Astrocyte of the cerebellum (primary cell): ENCODE data around the gene NT5DC4.
A peak's percentile ranks its signal among the peaks of the same experiment; 100 is the strongest.

Experiments
- DNase-seq: peaks from one replicate; pipeline ENCODE4 v3.0.0-alpha.2; 2011; ENCODE audit warnings: low read depth
- H3K4me3 ChIP-seq: 2 replicates; pipeline ENCODE4 v1.5.1; 2011; ENCODE audit warnings: mild to moderate bottlenecking, low read depth, low read length, moderate library complexity
- CTCF ChIP-seq: IDR thresholded peaks from 2 replicates; pipeline ENCODE4 v1.5.1; 2012; ENCODE audit warnings: low read length, low read depth, moderate library complexity, mild to moderate bottlenecking; ENCODE audit errors: missing control alignments
- in situ Hi-C: cut with HindIII; loops from 2 replicates; pipeline ENCODE4 v1.10.0; 2017; ENCODE audit warnings: low sequenced_read_pairs

The NT5DC4 gene

GRCh38 chr2:112725545-112726457 is 5.0 kb downstream of the NT5DC4 start:
- DNase-seq: no peak
- no peak for TF ChIP-seq CTCF
- in situ Hi-C loops: loop anchor here (25.0 kb wide), 1 partner anchor 212 kb away; no protein-coding TSS in a partner anchor
- no peak overlapping the region for H3K4me3 ChIP-seq

GRCh38 chr2:112726487-112727190 is 5.8 kb downstream of the NT5DC4 start:
- no peak overlapping the region for H3K4me3 ChIP-seq
- in situ Hi-C loops: loop anchor here (25.0 kb wide), 1 partner anchor 211 kb away; no protein-coding TSS in a partner anchor
- TF ChIP-seq CTCF: peak; percentile 97
- DNase-seq: peak; percentile 64

- no peak for TF ChIP-seq CTCF
- in situ Hi-C loops: loop anchor here (25.0 kb wide), 1 partner anchor 210 kb away; no protein-coding TSS in a partner anchor
- no peak for DNase-seq
- no peak overlapping the region for H3K4me3 ChIP-seq
Measured at GRCh38 chr2:112727276-112728028, 6.6 kb downstream of the NT5DC4 start.

- no peak for TF ChIP-seq CTCF
- H3K4me3 ChIP-seq: no peak overlapping the region
- no peak for DNase-seq
- in situ Hi-C loops: loop anchor here (25.0 kb wide), 1 partner anchor 209 kb away; no protein-coding TSS in a partner anchor
Measured at GRCh38 chr2:112728029-112728362, 7.2 kb downstream of the NT5DC4 start.

GRCh38 chr2:112728378-112729175 is 7.8 kb downstream of the NT5DC4 start:
- DNase-seq: no peak
- no peak overlapping the region for H3K4me3 ChIP-seq
- in situ Hi-C loops: loop anchor here (25.0 kb wide), 1 partner anchor 209 kb away; no protein-coding TSS in a partner anchor
- TF ChIP-seq CTCF: no peak
